ENCODE data around the gene WDR90. TPM values are rescaled to one million over a fixed set of nuclear protein-coding genes. Genes with fewer than 3 reads are reported as not detected.

The WDR90 gene
- polyA plus RNA-seq, 4 donors: 23.5 to 76.1 (median 52.9) TPM

DNA sequence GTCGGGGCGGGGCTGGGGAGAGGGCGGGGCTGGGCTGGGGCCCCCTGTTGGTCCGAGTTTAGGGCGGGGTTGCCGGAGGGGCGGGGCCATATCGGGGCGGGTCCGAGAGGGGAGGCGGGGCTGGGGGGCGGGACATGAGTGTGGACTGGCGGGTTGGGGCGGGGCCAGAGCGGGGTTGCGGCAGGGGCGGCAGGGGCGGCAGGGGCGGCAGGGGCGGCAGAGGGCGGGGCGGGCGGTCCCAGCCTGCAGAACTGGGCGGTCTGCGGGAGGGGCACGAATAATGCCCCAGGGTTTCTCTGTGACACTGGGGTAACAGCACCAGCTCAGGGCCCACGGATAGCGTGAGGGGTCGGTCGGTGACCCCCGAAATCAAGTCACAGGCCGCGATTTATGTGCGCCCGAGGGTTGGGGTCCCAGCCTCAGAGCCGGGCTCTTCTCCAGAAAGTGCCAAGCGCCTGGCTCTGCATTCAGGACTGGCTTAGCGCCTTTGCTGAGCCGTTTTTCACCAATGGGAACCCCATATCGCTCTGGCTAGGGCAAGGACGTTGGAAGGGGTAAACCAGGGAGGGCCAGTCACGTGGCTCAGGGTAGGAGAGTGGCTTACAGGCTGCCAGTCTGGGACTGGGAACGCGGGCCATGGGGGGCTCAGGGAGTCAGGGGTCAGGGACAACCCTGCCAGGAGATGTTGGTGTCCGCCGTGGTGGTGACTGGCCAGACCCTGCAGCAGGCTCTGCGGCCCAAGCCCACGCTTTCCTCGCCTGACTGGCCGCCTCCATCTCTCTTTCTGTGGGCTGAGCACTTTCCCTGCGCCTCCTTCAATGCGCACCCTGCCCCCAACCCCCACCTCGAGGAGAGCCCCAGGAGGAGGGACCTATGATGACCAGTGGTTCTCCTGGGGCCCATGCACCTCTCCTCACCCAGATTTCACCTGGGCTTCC lies 11.8 kb upstream of the WDR90 start:
- peak in 1 of 4 donors; percentile 77 for DNase-seq (ENCODE audit: low read depth in 4 of 4, low spot score in 2 of 4)

DNA sequence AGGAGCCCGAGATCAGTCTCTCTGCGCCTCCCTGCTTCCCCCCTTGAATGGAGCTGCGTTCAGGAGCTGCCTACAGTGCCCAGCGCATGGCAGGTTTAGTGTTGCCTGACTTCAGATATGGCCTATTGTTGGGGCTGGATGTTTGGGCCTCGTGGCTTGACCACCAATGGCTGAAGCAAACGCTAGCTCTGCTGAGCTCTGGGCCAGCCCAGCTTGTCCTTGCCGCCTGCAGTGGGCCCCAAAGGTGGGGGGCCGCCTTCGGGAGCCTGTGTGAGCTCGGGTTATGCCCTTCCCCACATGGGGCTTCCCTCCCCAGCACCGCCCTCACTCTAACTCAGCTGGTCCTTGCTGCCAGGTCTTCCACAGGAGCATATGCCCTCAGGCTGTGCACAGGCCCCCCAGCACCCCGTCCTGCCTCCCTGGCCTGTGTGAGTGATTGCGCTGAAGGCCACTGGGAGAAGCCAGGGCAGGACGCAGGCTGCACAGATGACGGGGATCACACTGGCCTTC lies 11.1 kb upstream of the WDR90 start:
- DNase-seq (ENCODE audit: low read depth in 4 of 4, low spot score in 2 of 4): no peak

- no peak for DNase-seq (ENCODE audit: low read depth in 4 of 4, low spot score in 2 of 4)
Observed at GRCh38 chr16:638836-639235, 10.3 kb upstream of the WDR90 start.

DNA sequence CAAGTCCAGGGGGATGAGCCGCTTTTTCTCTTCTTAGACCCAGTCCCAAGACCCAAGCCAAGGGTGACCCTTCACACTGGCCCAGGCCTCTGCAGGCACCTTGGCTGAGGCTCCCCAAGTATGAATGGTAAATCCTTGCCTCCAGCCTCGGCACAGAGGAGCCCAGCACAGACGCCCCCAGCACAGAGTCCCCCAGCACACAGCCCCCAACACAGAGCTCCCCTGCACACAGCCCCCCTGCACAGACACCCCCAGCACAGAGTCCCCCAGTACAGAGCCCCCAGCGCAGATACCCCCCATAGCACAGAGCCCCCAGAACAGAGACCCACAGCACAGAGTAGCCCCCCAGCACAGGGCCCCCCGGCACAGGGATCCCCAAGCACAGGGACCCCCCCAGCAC lies 8.6 kb upstream of the WDR90 start:
- no peak for DNase-seq (ENCODE audit: low read depth in 4 of 4, low spot score in 2 of 4)

GRCh38 chr16:641326-642188 lies 7.6 kb upstream of the WDR90 start, which contains the start of gene MCRIP2:
TSS of gene MCRIP2 (plus strand) at chr16:641828. CDS start at chr16:641992, 164 bp downstream.
- no peak for DNase-seq (ENCODE audit: low read depth in 4 of 4, low spot score in 2 of 4)

GRCh38 chr16:642189-643049 lies 6.7 kb upstream of the WDR90 start:
- DNase-seq (ENCODE audit: low read depth in 4 of 4, low spot score in 2 of 4): no peak

- DNase-seq (ENCODE audit: low read depth in 4 of 4, low spot score in 2 of 4): no peak
Observed at GRCh38 chr16:643050-643368, 6.2 kb upstream of the WDR90 start.

DNA sequence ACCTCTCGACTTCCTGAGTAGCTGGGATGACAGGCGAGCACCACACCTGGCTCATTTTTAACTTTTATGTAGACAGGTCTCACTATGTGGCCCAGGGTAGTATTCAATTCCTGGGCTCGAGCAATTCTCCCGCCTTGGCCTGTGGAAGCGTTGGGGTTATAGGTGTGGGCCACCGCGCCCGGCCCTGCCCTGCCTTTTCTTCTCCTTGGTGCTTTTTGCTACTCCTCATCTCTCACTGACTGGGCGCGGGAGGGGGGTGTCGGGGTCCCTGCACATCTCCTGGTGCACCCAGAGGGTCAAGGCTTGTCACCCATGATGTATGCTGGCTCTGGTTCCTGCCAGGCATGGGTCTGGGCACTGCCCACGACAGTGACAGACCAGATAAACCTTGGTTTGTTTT lies 4.6 kb upstream of the WDR90 start:
- DNase-seq (ENCODE audit: low read depth in 4 of 4, low spot score in 2 of 4): no peak

GRCh38 chr16:645852-646678 lies 3.1 kb upstream of the WDR90 start:
- no peak for DNase-seq (ENCODE audit: low read depth in 4 of 4, low spot score in 2 of 4)

GRCh38 chr16:646679-647172 lies 2.4 kb upstream of the WDR90 start:
- no peak for DNase-seq (ENCODE audit: low read depth in 4 of 4, low spot score in 2 of 4)

DNA sequence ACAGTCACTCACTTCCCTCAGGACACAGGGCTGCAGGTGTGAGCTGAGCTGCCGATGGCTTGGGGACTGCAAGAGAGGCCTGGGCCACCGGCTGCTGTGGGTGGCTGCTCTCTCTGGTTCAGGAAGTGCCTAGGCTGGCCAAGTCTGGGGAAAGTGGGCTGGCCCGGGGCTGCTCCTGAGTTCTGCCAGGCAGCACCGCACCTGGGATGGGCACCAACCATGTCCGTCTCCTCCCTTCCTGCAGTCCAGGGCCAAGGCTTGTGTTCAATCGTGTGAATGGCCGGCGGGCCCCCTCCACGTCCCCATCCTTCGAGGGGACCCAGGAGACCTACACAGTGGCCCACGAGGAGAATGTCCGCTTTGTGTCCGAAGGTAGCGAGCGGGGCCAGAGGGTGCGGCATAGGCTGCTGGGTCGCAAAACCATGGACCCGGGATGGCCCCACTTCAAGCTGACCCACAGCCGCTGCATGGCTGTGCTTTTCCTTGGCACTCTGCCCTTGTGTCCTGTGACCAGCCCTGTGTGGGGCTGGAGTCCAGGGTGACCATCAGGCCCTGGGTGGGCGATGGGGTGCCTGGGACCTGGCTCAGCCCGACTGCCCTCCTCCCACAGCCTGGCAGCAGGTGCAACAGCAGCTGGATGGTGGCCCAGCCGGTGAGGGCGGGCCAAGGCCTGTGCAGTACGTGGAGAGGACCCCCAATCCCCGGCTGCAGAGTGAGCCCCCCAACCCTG lies 1.8 kb upstream of the WDR90 start:
- no peak for DNase-seq (ENCODE audit: low read depth in 4 of 4, low spot score in 2 of 4)

GRCh38 chr16:648071-648780 lies 939 bp upstream of the WDR90 start:
- DNase-seq (ENCODE audit: low read depth in 4 of 4, low spot score in 2 of 4): no peak

DNA sequence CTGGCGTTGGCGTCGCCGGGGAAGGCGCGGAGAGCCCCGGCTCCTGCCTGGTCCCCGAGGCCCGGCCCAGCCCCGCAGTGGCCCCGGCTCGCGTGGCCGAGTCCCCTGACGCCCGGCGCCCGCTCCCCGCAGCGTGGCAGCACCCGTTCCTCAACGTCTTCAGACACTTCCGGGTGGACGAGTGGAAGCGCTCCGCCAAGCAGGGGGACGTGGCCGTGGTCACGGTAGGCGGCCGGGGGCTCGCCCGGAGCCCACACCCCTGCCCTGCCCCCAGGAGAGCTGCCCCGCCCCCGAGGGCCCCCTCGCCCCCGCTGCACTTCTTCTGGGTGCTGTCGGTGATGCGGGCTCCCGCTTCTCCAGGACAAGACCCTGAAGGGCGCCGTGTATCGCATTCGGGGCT lies 466 bp downstream of the WDR90 start:
- no peak for DNase-seq (ENCODE audit: low read depth in 4 of 4, low spot score in 2 of 4)

DNA sequence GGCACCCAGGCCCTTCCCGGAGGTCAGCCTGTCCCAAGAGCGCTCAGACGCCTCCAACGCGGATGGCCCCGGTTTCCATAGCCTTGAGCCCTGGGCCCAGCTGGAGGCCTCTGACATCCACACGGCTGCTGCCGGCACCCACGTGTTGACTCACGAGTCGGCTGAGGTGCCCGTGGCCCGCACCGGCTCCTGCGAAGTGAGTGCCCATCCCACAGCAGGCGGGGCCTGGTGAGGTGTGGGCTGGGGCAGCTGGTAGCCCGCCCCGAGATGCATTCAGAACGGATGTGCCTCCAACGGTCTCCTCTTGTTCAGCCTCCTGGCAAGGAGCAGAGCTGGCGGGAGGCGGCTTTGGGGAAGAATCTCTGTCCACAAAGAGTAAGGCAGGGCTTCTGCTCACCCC lies 2.7 kb downstream of the WDR90 start:
- no peak for DNase-seq (ENCODE audit: low read depth in 4 of 4, low spot score in 2 of 4)

DNA sequence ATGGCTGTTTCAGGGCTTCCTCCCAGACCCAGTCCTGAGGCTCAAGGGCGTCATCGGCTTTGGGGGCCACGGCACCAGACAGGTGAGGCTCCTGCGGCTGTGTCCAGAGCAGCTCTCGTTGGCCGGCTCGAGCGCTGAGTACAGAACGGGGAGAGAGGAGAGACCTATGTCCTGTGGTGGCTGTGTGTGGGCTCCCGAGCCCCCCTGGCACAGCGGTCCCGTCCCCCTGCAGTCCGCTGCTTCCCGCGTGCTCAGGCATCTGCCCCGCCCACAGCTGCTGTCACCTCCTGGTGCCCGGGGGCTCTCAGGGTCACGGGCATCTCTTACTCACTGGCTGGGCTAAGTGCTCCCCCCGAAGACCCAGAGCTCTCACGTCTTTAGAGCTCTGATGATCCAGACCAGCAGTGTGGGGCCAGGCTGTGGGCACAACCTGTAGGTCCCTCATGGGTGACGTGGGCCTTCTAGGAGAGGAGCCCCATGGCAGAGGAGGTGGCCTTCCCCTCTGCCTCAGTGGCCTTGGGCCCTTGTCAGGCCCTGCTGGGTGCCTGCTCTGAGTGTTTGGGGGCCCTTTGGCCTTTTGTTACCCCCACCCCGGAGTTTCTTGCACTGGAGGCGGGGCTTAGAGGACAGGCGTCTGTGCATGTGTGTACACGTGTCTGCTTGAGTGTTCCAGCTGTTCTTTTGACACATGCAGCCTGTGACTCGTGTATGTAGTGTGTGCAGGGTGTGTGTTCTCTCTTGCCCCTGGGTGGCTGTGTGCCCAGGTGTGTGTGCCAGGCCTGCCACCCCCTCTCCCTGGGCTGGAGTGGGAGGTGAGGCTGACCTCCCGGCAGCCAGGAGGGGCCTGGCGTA lies 3.5 kb downstream of the WDR90 start:
- no peak for DNase-seq (ENCODE audit: low read depth in 4 of 4, low spot score in 2 of 4)

DNA sequence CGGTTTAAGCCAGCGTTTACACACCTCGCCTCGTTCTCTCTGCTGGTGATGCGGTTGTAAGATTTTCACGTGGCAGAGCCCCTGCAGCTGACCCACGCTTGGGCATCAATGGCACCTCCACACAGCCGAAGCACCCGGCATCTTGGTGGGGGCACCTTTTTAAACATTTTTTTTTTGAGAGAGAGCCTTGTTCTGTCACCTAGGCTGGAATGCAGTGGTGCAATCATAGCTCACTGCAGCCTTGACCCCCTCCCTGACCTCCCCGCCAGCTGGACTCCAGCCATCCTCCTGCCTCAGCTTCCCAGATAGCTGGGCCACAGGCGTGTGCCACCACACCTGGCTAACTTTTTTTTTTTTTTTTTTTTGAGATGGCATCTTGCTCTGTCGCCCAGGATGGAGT lies 4.9 kb downstream of the WDR90 start:
- DNase-seq (ENCODE audit: low read depth in 4 of 4, low spot score in 2 of 4): no peak

- DNase-seq (ENCODE audit: low read depth in 4 of 4, low spot score in 2 of 4): no peak
Observed at GRCh38 chr16:657487-657886, 8.3 kb downstream of the WDR90 start.

Data from left renal cortex interstitium (tissue), 4 donors.